GM12892 (cell line): Measurements from ENCODE around the gene VAV2.

Experiments
- POLR2A ChIP-seq: IDR thresholded peaks from 2 replicates; pipeline ENCODE4 v1.6.1; 2011; ENCODE audit warnings: low read depth, low read length, control low read depth
- POLR2AphosphoS5 ChIP-seq: IDR thresholded peaks from 2 replicates; pipeline ENCODE4 v1.6.1; 2011; ENCODE audit warnings: low read depth, low read length, control low read depth
- TAF1 ChIP-seq: IDR thresholded peaks from 2 replicates; pipeline ENCODE4 v1.6.1; 2011; ENCODE audit warnings: low read depth, mild to moderate bottlenecking, control low read depth, low read length, borderline replicate concordance

- TF ChIP-seq TAF1: no peak
- TF ChIP-seq POLR2A: no peak
- TF ChIP-seq POLR2AphosphoS5: no peak
Measured at GRCh38 chr9:133946840-133947486, 45.2 kb downstream of the VAV2 start.
